Small intestine (tissue), 7 donors: ENCODE results near the gene NRXN3. TPM values are rescaled to one million over a fixed set of nuclear protein-coding genes. Genes with fewer than 3 reads are reported as not detected.

Source experiments
- DNase-seq, 2 donors: peaks; one replicate each; pipeline versions ENCODE4 v3.0.0 to v3.0.0-alpha.2; 2013
- FAIRE-seq: peaks from 2 replicates; lab custom pipeline; 2012; peaks lifted over from hg19 to GRCh38; lab: Jason Lieb, UNC
- H3K27ac ChIP-seq, 3 donors: one replicate each; pipeline ENCODE4 v1.5.1; 2013; ENCODE audit warnings: low read length in 2 of 3, mild to moderate bottlenecking in 2 of 3, control low read depth in 1 of 3, inconsistent platforms in 1 of 3, low read depth in 1 of 3, moderate library complexity in 1 of 3
- H3K27me3 ChIP-seq, 3 donors: one replicate each; pipeline ENCODE4 v1.6.1; 2013; ENCODE audit warnings: low read length in 3 of 3, inconsistent platforms in 1 of 3; ENCODE audit not compliant: control insufficient read depth in 3 of 3, insufficient read depth in 3 of 3
- H3K36me3 ChIP-seq, 3 donors: one replicate each; pipeline ENCODE4 v1.6.1; 2013; ENCODE audit warnings: low read length in 3 of 3, inconsistent platforms in 1 of 3, low read depth in 1 of 3, mild to moderate bottlenecking in 1 of 3, moderate library complexity in 1 of 3; ENCODE audit not compliant: control insufficient read depth in 3 of 3, insufficient read depth in 2 of 3
- H3K4me1 ChIP-seq, 3 donors: one replicate each; pipeline ENCODE4 v1.6.1; 2013; ENCODE audit warnings: low read length in 2 of 3, inconsistent platforms in 1 of 3, low read depth in 1 of 3, mild to moderate bottlenecking in 1 of 3, moderate library complexity in 1 of 3; ENCODE audit not compliant: control insufficient read depth in 3 of 3, insufficient read depth in 2 of 3
- H3K4me3 ChIP-seq, 3 donors: one replicate each; pipeline ENCODE4 v1.5.1; 2013; ENCODE audit warnings: low read length in 3 of 3, control low read depth in 1 of 3, inconsistent platforms in 1 of 3, low read depth in 1 of 3, mild to moderate bottlenecking in 1 of 3, moderate library complexity in 1 of 3
- H3K9me3 ChIP-seq, 2 donors: one replicate each; pipeline ENCODE4 v1.6.1; 2013; ENCODE audit warnings: low read depth in 1 of 2, low read length in 1 of 2; ENCODE audit not compliant: control insufficient read depth in 2 of 2, insufficient read depth in 1 of 2
- WGBS, 3 donors: extraction: QIAGEN DNeasy Blood & Tissue Kit; methylation state at CpG; one replicate each; pipeline ENCODE4 v1.1.7; 2013; 5-methylcytosine and 5-hydroxymethylcytosine counted together
- polyA plus RNA-seq, 4 donors: library from polyadenylated mRNA; stranded (reverse) in 3 of 4; unstranded in 1 of 4; fragments of 200-250 nt in 3 of 4; fragments of 120-200 nt in 1 of 4; gene quantifications; one replicate each; pipeline versions ENCODE4 v1.2.1 to v1.2.3, GENCODE V29; 2013
- donor health status: healthy with polysubstance abuse.
- donor health status: control.
- donor health status: control.
- donor health status: Bipolar disorder and iron deficiency.
- donor health status: healthy.

The NRXN3 gene
- polyA plus RNA-seq, 4 donors: 2.3 TPM; not detected in 2

GRCh38 chr14:79442786-79443185, 1272.6 kb downstream of the NRXN3 start:
- H3K36me3 ChIP-seq: no peaks in the 10 kb centered on the region
- no peak overlapping the region for H3K27ac ChIP-seq
- FAIRE-seq (no peak), DNase-seq (no peak)
- no peaks in the 10 kb centered on the region for H3K9me3 ChIP-seq
- no peaks in the 10 kb centered on the region for H3K27me3 ChIP-seq
- H3K4me1 ChIP-seq: no peaks in the 10 kb centered on the region
- H3K4me3 ChIP-seq: no peak overlapping the region
- 58 to 78% (median 77%) methylated on average over 5 of the region's 5 CpGs for WGBS, 3 donors

DNA sequence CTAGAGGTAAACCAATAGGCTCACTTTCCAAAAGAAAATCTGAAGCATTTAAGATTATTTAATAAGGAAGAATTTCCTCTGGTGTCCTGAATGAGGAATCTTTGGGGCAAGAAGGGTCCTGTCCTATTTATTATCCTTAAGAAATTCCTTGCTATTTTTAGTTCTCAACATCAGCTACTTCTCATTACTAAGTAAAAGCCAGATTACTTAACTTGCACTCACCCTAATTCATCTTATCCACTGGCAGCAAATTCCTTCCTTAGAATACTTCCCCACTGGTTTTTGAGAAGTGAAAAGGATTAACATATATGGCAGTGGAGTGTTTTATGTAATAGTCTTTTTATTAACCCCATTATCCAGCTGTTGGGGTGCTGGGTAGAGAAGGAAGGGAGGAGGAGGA, 1273.4 kb downstream of the NRXN3 start:
- Histone ChIP-seq H3K27ac (no peak overlapping the region), H3K36me3 (no peaks in the 10 kb centered on the region), H3K4me3 (no peak overlapping the region), H3K4me1 (no peaks in the 10 kb centered on the region), H3K27me3 (no peaks in the 10 kb centered on the region), H3K9me3 (no peaks in the 10 kb centered on the region)
- FAIRE-seq: no peak
- DNase-seq: no peak

DNA sequence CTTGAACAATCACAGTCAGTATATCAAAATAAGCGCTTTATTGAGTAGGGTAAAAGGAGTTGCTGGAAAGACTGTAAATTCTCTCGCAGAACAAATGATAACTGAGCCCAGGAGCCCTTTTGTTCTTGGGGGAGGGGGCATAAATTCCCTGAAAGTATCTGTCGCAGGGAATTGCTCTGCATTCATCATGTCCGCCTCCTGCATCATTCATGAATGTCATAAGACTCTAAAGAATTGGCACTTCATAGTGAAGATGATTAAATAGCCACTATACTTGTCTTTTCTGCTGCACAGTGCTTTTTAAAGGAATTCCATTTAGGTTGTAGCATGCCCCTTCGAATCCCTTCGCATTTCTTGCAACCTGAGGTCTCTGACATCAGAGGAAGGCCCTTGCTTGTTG, 1278.8 kb downstream of the NRXN3 start:
- WGBS, 3 donors: 87 to 95% (median 91%) methylated on average over 6 of the region's 6 CpGs
- Histone ChIP-seq H3K4me1 (no peaks in the 10 kb centered on the region), H3K4me3 (no peak overlapping the region), H3K36me3 (no peaks in the 10 kb centered on the region), H3K27me3 (no peaks in the 10 kb centered on the region), H3K27ac (no peak overlapping the region), H3K9me3 (no peaks in the 10 kb centered on the region)
- FAIRE-seq (no peak), DNase-seq (no peak)

- no peak overlapping the region for H3K27ac ChIP-seq
- H3K4me1 ChIP-seq: no peaks in the 10 kb centered on the region
- no peaks in the 10 kb centered on the region for H3K9me3 ChIP-seq
- FAIRE-seq (no peak), DNase-seq (no peak)
- 66 to 81% (median 73%) methylated on average over 3 of the region's 3 CpGs for WGBS, 3 donors
- H3K27me3 ChIP-seq: no peaks in the 10 kb centered on the region
- H3K4me3 ChIP-seq: no peak overlapping the region
- no peaks in the 10 kb centered on the region for H3K36me3 ChIP-seq
Observed at GRCh38 chr14:79451601-79452000, 1281.4 kb downstream of the NRXN3 start.

GRCh38 chr14:79453276-79453675, 1283.1 kb downstream of the NRXN3 start:
- Histone ChIP-seq H3K4me3 (no peak overlapping the region), H3K27me3 (no peaks in the 10 kb centered on the region), H3K27ac (no peak overlapping the region), H3K4me1 (no peaks in the 10 kb centered on the region), H3K36me3 (no peaks in the 10 kb centered on the region), H3K9me3 (no peaks in the 10 kb centered on the region)
- WGBS, 3 donors: 59 to 90% (median 74%) methylated on average over 4 of the region's 4 CpGs
- DNase-seq: no peak
- no peak for FAIRE-seq

DNA sequence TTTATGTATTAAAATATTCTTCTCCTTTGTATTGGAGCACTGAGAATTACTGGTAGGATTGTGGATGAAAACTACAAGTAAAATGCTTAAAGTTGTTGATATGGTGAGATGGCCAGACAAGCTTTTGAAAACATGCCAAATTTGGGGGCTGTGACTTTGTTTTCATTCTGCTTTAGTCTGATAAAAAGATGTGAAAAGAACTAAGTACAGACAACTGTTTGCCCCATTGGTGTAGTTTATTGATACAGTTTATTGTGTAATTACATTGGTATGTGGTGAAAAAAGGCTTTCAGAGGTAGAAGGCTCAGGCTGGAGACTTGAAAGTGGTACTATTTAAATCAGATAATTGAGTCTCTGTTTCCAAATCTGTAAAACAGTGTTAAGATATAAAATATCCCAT, 1294.3 kb downstream of the NRXN3 start:
- Histone ChIP-seq H3K27ac (no peak overlapping the region), H3K4me3 (no peak overlapping the region), H3K4me1 (peaks cover 0 to 6% (median 0%) of the 10 kb centered on the region in 3 donors), H3K9me3 (no peaks in the 10 kb centered on the region), H3K27me3 (no peaks in the 10 kb centered on the region), H3K36me3 (no peaks in the 10 kb centered on the region)
- no peak for FAIRE-seq
- no peak for DNase-seq

- Histone ChIP-seq H3K4me3 (no peak overlapping the region), H3K27me3 (no peaks in the 10 kb centered on the region), H3K9me3 (no peaks in the 10 kb centered on the region), H3K36me3 (no peaks in the 10 kb centered on the region), H3K4me1 (peaks cover 0 to 6% (median 0%) of the 10 kb centered on the region in 3 donors), H3K27ac (no peak overlapping the region)
- FAIRE-seq (no peak), DNase-seq (no peak)
- 83 to 91% (median 87%) methylated on average over 3 of the region's 3 CpGs for WGBS, 3 donors
Observed at GRCh38 chr14:79465651-79466050, 1295.5 kb downstream of the NRXN3 start.

DNA sequence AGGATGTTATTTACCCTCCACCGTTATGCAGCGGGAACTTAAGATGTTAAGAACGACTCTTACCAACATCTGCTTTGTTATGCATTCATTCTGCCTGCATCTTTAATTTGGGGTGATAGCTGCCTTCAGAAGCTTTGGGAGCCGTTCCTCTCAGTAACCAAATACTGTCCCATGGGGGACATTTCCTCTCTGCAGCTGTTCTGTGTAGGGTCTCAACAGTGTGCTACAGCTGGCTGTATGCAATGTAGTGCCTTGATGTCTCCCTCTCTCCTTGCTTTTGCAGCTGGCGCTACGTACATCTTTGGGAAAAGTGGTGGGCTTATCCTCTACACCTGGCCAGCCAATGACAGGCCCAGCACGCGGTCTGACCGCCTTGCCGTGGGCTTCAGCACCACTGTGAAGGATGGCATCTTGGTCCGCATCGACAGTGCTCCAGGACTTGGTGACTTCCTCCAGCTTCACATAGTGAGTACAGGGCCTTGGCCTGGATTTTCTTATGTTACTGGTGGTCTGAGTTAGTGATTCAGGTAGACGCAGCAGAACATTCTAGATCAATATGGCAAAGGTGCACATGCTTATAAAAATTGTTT, 1296.9 kb downstream of the NRXN3 start:
- no peaks in the 10 kb centered on the region for H3K36me3 ChIP-seq
- H3K27ac ChIP-seq: no peak overlapping the region
- WGBS, 3 donors: 88 to 92% (median 91%) methylated on average over 13 of the region's 13 CpGs
- FAIRE-seq (no peak), DNase-seq (no peak)
- H3K27me3 ChIP-seq: no peaks in the 10 kb centered on the region
- no peaks in the 10 kb centered on the region for H3K9me3 ChIP-seq
- H3K4me3 ChIP-seq: no peak overlapping the region
- H3K4me1 ChIP-seq: peaks cover 0 to 6% (median 0%) of the 10 kb centered on the region in 3 donors

DNA sequence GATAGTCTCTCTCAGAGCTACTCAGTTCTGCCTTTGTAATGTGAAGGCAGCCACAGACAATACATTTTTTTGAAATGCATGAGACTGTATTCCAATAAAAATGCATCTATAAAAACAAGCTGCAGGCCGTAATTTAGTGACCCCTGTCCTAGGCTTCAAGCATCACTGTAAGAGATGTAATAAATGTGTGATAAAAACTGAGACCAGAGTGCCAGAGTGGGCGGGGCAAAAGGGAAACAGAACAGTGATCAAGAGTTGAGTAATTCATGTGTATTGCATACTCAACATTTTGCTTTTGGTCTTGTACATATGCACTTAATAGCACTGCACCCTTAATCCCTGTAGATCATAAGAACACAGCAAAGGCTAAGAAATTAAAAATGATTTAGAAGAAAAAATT, 1297.7 kb downstream of the NRXN3 start:
- 13 to 45% (median 25%) methylated on average over 2 of the region's 2 CpGs for WGBS, 3 donors
- Histone ChIP-seq H3K4me1 (peaks cover 0 to 6% (median 0%) of the 10 kb centered on the region in 3 donors), H3K27me3 (no peaks in the 10 kb centered on the region), H3K9me3 (no peaks in the 10 kb centered on the region), H3K36me3 (no peaks in the 10 kb centered on the region), H3K4me3 (no peak overlapping the region), H3K27ac (no peak overlapping the region)
- DNase-seq (peak; percentile 76 to 78), FAIRE-seq (no peak)
